Forelimb muscle (tissue), 1 donor: Measurements from ENCODE around the gene USP46. TPM values are rescaled to one million over a fixed set of nuclear protein-coding genes. Genes with fewer than 3 reads are reported as not detected.

Experiments
- DNase-seq: peaks from one replicate; pipeline ENCODE4 v3.0.0-alpha.2; 2013; ENCODE audit warnings: low read depth
- polyA plus RNA-seq: library from polyadenylated mRNA; unstranded; fragments of 120-200 nt; gene quantifications from one replicate; pipeline ENCODE4 v1.2.1, GENCODE V29; 2013; ENCODE audit not compliant: insufficient read length

Gene USP46
- polyA plus RNA-seq, 1 donor, result 29.0 TPM

GRCh38 chr4:52574036-52574435, 85.1 kb downstream of the USP46 start:
- no peak for DNase-seq

GRCh38 chr4:52573551-52573950, 85.5 kb downstream of the USP46 start:
- no peak for DNase-seq

- no peak for DNase-seq
Observed at GRCh38 chr4:52572936-52573485, 86.1 kb downstream of the USP46 start.

- no peak for DNase-seq
Observed at GRCh38 chr4:52568351-52568750, 90.8 kb downstream of the USP46 start.

- no peak for DNase-seq
Observed at GRCh38 chr4:52566136-52567031, 92.7 kb downstream of the USP46 start.

GRCh38 chr4:52560844-52561280, 98.2 kb downstream of the USP46 start:
- no peak for DNase-seq

- no peak for DNase-seq
Observed at GRCh38 chr4:52555356-52555716, 103.8 kb downstream of the USP46 start.

GRCh38 chr4:52554612-52555355, 104.3 kb downstream of the USP46 start:
- no peak for DNase-seq

GRCh38 chr4:52552778-52553177, 106.3 kb downstream of the USP46 start:
- no peak for DNase-seq

GRCh38 chr4:52551487-52551886, 107.6 kb downstream of the USP46 start:
- DNase-seq, result no peak

- no peak for DNase-seq
Observed at GRCh38 chr4:52550186-52550585, 108.9 kb downstream of the USP46 start.

- no peak for DNase-seq
Observed at GRCh38 chr4:52548818-52549570, 110.1 kb downstream of the USP46 start.

GRCh38 chr4:52546449-52546848, 112.7 kb downstream of the USP46 start:
- DNase-seq, result no peak

GRCh38 chr4:52545099-52546069, 113.7 kb downstream of the USP46 start:
- peak; percentile 11 for DNase-seq

Other genes starting within 250 kb of the USP46 start
- 0.38 TPM for gene ERVMER34-1, start 92.1 kb upstream of the USP46 start, polyA plus RNA-seq
- 8.8 TPM for gene RASL11B, start 203.0 kb upstream of the USP46 start, polyA plus RNA-seq